K562 (cell line): ENCODE data around the gene CCN5. TPM values are rescaled to one million over a fixed set of nuclear protein-coding genes. Genes with fewer than 3 reads are reported as not detected.

Experiments
- polyA plus RNA-seq, 8 experiments: library from polyadenylated mRNA; depleted of rRNA in 4 of 8; stranded (reverse) in 5 of 8; unstranded in 3 of 8; fragments of >200 nt; fragmentation: Nextera tagmentation in 2 of 8; fragmentation: Illumina TruSeq in 1 of 8; extraction: Ambion mirVana in 2 of 8; extraction: Trizol in 1 of 8; gene quantifications; 2 replicates each; pipeline versions ENCODE4 v1.2.1 to v1.2.3, GENCODE V29; 2011 to 2014; ENCODE audit warnings: inconsistent platforms in 1 of 8, missing spikeins in 1 of 8
- total RNA-seq, 7 experiments: library from RNA; depleted of rRNA in 6 of 7; stranded (reverse); fragments of >200 nt in 6 of 7; fragmentation: Illumina TruSeq in 2 of 7; extraction: Trizol in 2 of 7; gene quantifications; 2 replicates each; pipeline versions ENCODE4 v1.2.1 to v1.2.3, GENCODE V29; 2011 to 2021; ENCODE audit warnings: low replicate concordance in 1 of 7
- TF ChIP-seq, protein P1 (sequence below): fragments of 450-650 bp; IDR thresholded peaks from 2 replicates; pipeline ENCODE4 v1.6.1; 2016; ENCODE audit warnings: low read depth

The CCN5 gene
- total and polyA plus RNA-seq, 9 of the 15 experiments (the other 6 are each of a cell fraction or from before 2014, with no cell fraction given) = not detected

DNA sequence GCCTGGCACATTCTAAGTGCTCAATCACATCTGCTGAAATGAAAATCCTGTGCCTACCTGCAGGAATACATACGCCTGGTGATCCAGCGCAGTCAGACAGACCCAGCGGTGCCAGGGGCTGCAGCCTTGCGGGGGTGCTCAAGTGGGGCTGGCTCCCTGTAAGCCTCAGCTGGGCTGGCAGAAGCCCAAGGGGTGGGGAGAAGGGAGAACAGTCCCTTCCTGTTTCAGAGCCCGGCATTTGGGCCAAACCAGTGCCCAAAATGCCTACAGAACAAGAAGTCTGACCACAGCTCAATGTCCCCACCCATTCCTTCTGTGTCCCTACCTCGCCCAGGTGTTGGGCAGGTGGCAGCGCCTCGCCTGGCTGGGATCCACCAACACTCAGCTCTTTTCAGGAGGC, 53.1 kb downstream of the CCN5 start (continued):
- TF ChIP-seq, protein P1, sequence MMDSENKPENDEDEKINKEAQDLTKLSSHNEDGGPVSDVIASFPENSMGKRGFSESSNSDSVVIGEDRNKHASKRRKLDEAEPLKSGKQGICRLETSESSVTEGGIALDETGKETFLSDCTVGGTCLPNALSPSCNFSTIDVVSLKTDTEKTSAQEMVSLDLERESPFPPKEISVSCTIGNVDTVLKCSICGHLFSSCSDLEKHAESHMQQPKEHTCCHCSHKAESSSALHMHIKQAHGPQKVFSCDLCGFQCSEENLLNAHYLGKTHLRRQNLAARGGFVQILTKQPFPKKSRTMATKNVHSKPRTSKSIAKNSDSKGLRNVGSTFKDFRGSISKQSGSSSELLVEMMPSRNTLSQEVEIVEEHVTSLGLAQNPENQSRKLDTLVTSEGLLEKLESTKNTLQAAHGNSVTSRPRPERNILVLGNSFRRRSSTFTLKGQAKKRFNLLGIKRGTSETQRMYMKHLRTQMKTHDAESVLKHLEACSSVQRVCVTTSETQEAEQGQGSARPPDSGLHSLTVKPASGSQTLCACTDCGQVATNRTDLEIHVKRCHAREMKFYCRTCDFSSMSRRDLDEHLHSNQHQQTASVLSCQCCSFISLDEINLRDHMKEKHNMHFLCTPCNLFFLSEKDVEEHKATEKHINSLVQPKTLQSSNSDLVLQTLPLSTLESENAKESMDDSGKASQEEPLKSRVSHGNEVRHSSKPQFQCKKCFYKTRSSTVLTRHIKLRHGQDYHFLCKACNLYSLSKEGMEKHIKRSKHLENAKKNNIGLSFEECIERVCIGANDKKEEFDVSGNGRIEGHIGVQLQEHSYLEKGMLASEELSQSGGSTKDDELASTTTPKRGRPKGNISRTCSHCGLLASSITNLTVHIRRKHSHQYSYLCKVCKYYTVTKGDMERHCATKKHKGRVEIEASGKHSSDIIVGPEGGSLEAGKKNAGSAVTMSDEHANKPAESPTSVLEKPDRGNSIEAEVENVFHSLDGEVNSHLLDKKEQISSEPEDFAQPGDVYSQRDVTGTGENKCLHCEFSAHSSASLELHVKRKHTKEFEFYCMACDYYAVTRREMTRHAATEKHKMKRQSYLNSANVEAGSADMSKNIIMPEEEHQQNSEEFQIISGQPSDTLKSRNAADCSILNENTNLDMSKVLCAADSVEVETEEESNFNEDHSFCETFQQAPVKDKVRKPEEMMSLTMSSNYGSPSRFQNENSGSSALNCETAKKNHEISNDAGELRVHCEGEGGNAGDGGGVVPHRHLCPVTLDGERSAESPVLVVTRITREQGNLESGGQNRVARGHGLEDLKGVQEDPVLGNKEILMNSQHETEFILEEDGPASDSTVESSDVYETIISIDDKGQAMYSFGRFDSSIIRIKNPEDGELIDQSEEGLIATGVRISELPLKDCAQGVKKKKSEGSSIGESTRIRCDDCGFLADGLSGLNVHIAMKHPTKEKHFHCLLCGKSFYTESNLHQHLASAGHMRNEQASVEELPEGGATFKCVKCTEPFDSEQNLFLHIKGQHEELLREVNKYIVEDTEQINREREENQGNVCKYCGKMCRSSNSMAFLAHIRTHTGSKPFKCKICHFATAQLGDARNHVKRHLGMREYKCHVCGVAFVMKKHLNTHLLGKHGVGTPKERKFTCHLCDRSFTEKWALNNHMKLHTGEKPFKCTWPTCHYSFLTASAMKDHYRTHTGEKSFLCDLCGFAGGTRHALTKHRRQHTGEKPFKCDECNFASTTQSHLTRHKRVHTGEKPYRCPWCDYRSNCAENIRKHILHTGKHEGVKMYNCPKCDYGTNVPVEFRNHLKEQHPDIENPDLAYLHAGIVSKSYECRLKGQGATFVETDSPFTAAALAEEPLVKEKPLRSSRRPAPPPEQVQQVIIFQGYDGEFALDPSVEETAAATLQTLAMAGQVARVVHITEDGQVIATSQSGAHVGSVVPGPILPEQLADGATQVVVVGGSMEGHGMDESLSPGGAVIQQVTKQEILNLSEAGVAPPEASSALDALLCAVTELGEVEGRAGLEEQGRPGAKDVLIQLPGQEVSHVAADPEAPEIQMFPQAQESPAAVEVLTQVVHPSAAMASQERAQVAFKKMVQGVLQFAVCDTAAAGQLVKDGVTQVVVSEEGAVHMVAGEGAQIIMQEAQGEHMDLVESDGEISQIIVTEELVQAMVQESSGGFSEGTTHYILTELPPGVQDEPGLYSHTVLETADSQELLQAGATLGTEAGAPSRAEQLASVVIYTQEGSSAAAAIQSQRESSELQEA = no peak
